ENCODE data around the gene CCNG1.

DNA sequence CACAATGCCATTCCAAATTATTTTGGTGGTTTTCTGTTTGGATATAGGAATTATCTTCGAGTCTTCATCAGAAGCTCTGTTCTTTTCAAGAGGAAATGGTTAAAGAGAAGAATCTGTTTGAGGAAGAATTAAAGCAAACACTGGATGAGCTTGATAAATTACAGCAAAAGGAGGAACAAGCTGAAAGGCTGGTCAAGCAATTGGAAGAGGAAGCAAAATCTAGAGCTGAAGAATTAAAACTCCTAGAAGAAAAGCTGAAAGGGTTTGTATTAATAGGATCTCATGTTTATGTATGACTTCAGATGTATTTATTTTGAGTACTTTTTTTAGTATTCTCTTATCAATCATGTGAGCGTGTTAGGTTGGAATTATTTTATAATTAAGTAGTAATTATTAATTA, 38.0 kb downstream of the CCNG1 start:
- TF ChIP-seq, protein P1, sequence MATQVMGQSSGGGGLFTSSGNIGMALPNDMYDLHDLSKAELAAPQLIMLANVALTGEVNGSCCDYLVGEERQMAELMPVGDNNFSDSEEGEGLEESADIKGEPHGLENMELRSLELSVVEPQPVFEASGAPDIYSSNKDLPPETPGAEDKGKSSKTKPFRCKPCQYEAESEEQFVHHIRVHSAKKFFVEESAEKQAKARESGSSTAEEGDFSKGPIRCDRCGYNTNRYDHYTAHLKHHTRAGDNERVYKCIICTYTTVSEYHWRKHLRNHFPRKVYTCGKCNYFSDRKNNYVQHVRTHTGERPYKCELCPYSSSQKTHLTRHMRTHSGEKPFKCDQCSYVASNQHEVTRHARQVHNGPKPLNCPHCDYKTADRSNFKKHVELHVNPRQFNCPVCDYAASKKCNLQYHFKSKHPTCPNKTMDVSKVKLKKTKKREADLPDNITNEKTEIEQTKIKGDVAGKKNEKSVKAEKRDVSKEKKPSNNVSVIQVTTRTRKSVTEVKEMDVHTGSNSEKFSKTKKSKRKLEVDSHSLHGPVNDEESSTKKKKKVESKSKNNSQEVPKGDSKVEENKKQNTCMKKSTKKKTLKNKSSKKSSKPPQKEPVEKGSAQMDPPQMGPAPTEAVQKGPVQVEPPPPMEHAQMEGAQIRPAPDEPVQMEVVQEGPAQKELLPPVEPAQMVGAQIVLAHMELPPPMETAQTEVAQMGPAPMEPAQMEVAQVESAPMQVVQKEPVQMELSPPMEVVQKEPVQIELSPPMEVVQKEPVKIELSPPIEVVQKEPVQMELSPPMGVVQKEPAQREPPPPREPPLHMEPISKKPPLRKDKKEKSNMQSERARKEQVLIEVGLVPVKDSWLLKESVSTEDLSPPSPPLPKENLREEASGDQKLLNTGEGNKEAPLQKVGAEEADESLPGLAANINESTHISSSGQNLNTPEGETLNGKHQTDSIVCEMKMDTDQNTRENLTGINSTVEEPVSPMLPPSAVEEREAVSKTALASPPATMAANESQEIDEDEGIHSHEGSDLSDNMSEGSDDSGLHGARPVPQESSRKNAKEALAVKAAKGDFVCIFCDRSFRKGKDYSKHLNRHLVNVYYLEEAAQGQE (IDR thresholded peaks at IDR 0.05; ENCODE audit: insufficient read depth in 1 of 2, low read depth in 2 of 2, low read length in 1 of 2) = no peak
- TF ChIP-seq, protein P2, sequence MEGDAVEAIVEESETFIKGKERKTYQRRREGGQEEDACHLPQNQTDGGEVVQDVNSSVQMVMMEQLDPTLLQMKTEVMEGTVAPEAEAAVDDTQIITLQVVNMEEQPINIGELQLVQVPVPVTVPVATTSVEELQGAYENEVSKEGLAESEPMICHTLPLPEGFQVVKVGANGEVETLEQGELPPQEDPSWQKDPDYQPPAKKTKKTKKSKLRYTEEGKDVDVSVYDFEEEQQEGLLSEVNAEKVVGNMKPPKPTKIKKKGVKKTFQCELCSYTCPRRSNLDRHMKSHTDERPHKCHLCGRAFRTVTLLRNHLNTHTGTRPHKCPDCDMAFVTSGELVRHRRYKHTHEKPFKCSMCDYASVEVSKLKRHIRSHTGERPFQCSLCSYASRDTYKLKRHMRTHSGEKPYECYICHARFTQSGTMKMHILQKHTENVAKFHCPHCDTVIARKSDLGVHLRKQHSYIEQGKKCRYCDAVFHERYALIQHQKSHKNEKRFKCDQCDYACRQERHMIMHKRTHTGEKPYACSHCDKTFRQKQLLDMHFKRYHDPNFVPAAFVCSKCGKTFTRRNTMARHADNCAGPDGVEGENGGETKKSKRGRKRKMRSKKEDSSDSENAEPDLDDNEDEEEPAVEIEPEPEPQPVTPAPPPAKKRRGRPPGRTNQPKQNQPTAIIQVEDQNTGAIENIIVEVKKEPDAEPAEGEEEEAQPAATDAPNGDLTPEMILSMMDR (IDR thresholded peaks at IDR 0.05) = no peak

All from Panc1 (cell line).